OCI-LY1 (cell line): ENCODE results near the gene GAPVD1.

Experiments used
- H2AFZ ChIP-seq: fragments of 200-600 bp; sonication (generic), shearing (Covaris generic); 2 replicates; pipeline ENCODE4 v1.6.0; 2014; ENCODE audit warnings: antibody characterized with exemption, mild to moderate bottlenecking, low read length
- H3F3A ChIP-seq: fragments of 200-600 bp; sonication (generic), shearing (Covaris generic); 2 replicates; pipeline ENCODE4 v1.6.0; 2014; ENCODE audit warnings: mild to moderate bottlenecking, antibody characterized with exemption, low read length, moderate library complexity; ENCODE audit not compliant: insufficient read depth
- H3K27ac ChIP-seq: fragments of 200-600 bp; sonication (generic); 2 replicates; pipeline ENCODE4 v1.5.1; 2014; ENCODE audit warnings: low read length, mixed run types, mild to moderate bottlenecking, low read depth; ENCODE audit not compliant: poor library complexity, severe bottlenecking
- H3K27me3 ChIP-seq: fragments of 200-600 bp; sonication (generic); 2 replicates; pipeline ENCODE4 v1.6.0; 2014; ENCODE audit warnings: antibody characterized with exemption, mild to moderate bottlenecking, low read length, moderate library complexity; ENCODE audit not compliant: insufficient read depth
- H3K36me3 ChIP-seq: fragments of 200-600 bp; sonication (generic); 2 replicates; pipeline ENCODE4 v1.6.1; 2014; ENCODE audit warnings: mild to moderate bottlenecking, antibody characterized with exemption, low read length, moderate library complexity, mixed read lengths; ENCODE audit not compliant: insufficient read depth
- H3K4me1 ChIP-seq: fragments of 200-600 bp; sonication (generic); 2 replicates; pipeline ENCODE4 v1.5.1; 2014; ENCODE audit warnings: mild to moderate bottlenecking, low read length, moderate library complexity; ENCODE audit not compliant: insufficient read depth, severe bottlenecking
- H3K4me2 ChIP-seq: fragments of 200-600 bp; sonication (generic), shearing (Covaris generic); 2 replicates; pipeline ENCODE4 v1.6.1; 2014; ENCODE audit warnings: low read length
- H3K4me3 ChIP-seq: fragments of 200-600 bp; sonication (generic); 2 replicates; pipeline ENCODE4 v1.5.1; 2014; ENCODE audit warnings: low read length, low read depth, mild to moderate bottlenecking, mixed read lengths; ENCODE audit not compliant: poor library complexity, severe bottlenecking
- H3K79me2 ChIP-seq: fragments of 200-600 bp; shearing (Covaris generic); 2 replicates; pipeline ENCODE4 v1.6.1; 2016; ENCODE audit warnings: mixed run types, low read length, mixed read lengths; ENCODE audit not compliant: insufficient read depth
- H3K9ac ChIP-seq: fragments of 200-600 bp; sonication (generic), shearing (Covaris generic); 2 replicates; pipeline ENCODE4 v1.6.1; 2014; ENCODE audit warnings: mild to moderate bottlenecking, low read length, mixed read lengths
- H3K9me2 ChIP-seq: fragments of 200-600 bp; sonication (generic), shearing (Covaris generic); 2 replicates; pipeline ENCODE4 v1.6.1; 2014; ENCODE audit warnings: low read depth, mild to moderate bottlenecking, low read length, mixed read lengths
- H3K9me3 ChIP-seq: fragments of 200-600 bp; shearing (Covaris generic); 2 replicates; pipeline ENCODE4 v1.6.1; 2014; ENCODE audit warnings: low read length, mixed read lengths
- H4K20me1 ChIP-seq: fragments of 200-600 bp; sonication (generic), shearing (Covaris generic); 2 replicates; pipeline ENCODE4 v1.6.0; 2016; ENCODE audit warnings: mild to moderate bottlenecking, low read length; ENCODE audit not compliant: insufficient read depth
- EZH2 ChIP-seq: fragments of 200-600 bp; sonication (generic), shearing (Covaris generic); IDR thresholded peaks from 2 replicates; pipeline ENCODE4 v1.8.0; 2017; ENCODE audit warnings: borderline replicate concordance, mixed run types, mild to moderate bottlenecking, antibody characterized with exemption, low read length, moderate library complexity, mixed read lengths
- TF ChIP-seq, protein P1 (sequence below): fragments of 200-600 bp; sonication (generic), shearing (Covaris generic); IDR thresholded peaks from 2 replicates; pipeline ENCODE4 v1.5.1; 2017; ENCODE audit warnings: mild to moderate bottlenecking, antibody characterized with exemption, low read length, moderate library complexity, mixed read lengths

GAPVD1 gene

GRCh38 chr9:125332527-125332926, 70.9 kb downstream of the GAPVD1 start:
- Histone ChIP-seq H3K27ac (no peak overlapping the region), H3K9me3 (no peaks in the 10 kb centered on the region), H3K27me3 (no peaks in the 10 kb centered on the region), H3K4me2 (no peak overlapping the region), H3K4me1 (no peaks in the 10 kb centered on the region), H3K79me2 (no peaks in the 10 kb centered on the region), H3F3A (no peaks in the 10 kb centered on the region), H4K20me1 (no peaks in the 10 kb centered on the region), H3K9me2 (no peaks in the 10 kb centered on the region), H3K9ac (no peak overlapping the region), H3K4me3 (no peak overlapping the region), H3K36me3 (peaks cover 73% of the 10 kb centered on the region), H2AFZ (no peak overlapping the region)
- TF ChIP-seq EZH2 = no peak
- TF ChIP-seq, protein P1, sequence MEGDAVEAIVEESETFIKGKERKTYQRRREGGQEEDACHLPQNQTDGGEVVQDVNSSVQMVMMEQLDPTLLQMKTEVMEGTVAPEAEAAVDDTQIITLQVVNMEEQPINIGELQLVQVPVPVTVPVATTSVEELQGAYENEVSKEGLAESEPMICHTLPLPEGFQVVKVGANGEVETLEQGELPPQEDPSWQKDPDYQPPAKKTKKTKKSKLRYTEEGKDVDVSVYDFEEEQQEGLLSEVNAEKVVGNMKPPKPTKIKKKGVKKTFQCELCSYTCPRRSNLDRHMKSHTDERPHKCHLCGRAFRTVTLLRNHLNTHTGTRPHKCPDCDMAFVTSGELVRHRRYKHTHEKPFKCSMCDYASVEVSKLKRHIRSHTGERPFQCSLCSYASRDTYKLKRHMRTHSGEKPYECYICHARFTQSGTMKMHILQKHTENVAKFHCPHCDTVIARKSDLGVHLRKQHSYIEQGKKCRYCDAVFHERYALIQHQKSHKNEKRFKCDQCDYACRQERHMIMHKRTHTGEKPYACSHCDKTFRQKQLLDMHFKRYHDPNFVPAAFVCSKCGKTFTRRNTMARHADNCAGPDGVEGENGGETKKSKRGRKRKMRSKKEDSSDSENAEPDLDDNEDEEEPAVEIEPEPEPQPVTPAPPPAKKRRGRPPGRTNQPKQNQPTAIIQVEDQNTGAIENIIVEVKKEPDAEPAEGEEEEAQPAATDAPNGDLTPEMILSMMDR = no peak

DNA sequence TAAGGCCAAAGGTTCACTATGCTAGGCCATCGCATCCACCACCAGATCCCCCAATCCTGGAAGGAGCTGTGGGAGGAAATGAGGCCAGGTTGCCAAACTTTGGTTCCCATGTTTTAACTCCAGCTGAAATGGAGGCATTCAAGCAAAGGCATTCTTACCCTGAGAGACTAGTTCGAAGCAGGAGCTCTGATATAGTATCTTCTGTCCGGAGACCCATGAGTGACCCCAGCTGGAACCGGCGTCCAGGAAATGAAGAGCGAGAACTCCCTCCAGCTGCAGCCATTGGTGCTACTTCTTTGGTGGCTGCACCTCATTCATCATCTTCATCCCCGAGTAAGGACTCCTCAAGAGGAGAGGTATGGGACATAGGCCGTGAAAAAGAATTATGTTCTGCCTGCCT, 75.6 kb downstream of the GAPVD1 start:
- H3K4me1 ChIP-seq = no peaks in the 10 kb centered on the region
- H3K27ac ChIP-seq = no peak overlapping the region
- no peak overlapping the region for H3K4me2 ChIP-seq
- TF ChIP-seq, protein P1 = peak; percentile 8; the same call in 1 of the 2 replicates
- no peak for TF ChIP-seq EZH2
- no peaks in the 10 kb centered on the region for H4K20me1 ChIP-seq
- H3K9me3 ChIP-seq = no peaks in the 10 kb centered on the region
- H3K27me3 ChIP-seq = no peaks in the 10 kb centered on the region
- no peak overlapping the region for H3K4me3 ChIP-seq
- H3F3A ChIP-seq = no peaks in the 10 kb centered on the region
- H3K9ac ChIP-seq = no peak overlapping the region
- no peaks in the 10 kb centered on the region for H3K9me2 ChIP-seq
- no peaks in the 10 kb centered on the region for H3K79me2 ChIP-seq
- no peak overlapping the region for H2AFZ ChIP-seq
- peaks cover 80% of the 10 kb centered on the region for H3K36me3 ChIP-seq

DNA sequence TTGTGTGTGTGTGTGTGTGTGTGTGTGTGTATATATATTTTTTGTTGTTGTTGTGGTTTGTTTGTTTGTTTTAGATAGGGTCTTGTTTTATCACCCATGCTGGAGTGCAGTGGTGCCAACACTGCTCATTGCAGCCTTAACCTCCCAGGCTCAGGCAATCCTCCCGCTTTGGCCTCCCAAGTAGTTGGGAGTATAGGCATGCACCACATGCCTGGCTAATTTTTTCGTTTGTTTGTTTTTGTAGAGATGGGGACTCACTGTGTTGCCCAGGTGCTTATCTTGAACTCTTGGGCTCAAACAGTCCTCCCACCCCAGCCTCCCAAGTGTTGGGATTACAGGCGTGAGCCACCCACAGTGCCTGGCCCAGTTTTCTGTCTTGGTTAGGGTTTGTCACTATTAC, 77.3 kb downstream of the GAPVD1 start:
- H3K4me3 ChIP-seq = no peak overlapping the region

More for the DNA sequence above, 77.3 kb downstream of the GAPVD1 start:
- Histone ChIP-seq H3K9me2 (no peaks in the 10 kb centered on the region), H3K9me3 (no peaks in the 10 kb centered on the region), H3K36me3 (peaks cover 71% of the 10 kb centered on the region), H3K27me3 (no peaks in the 10 kb centered on the region), H3K9ac (no peak overlapping the region), H3K4me2 (no peak overlapping the region), H2AFZ (no peak overlapping the region), H3K79me2 (no peaks in the 10 kb centered on the region), H3K27ac (no peak overlapping the region), H3K4me1 (no peaks in the 10 kb centered on the region), H3F3A (no peaks in the 10 kb centered on the region), H4K20me1 (no peaks in the 10 kb centered on the region)
- TF ChIP-seq, protein P1 = no peak
- TF ChIP-seq EZH2 = no peak
